GM23338 (cell line): ENCODE data around the gene FKBP1A. TPM values are rescaled to one million over a fixed set of nuclear protein-coding genes. Genes with fewer than 3 reads are reported as not detected.

Experiments used
- ATAC-seq: fragments of 200-7000 bp; cut with Tn5 transposase; 3 replicates; pipeline ENCODE4 v1.9.1; 2020
- DNase-seq: peaks from one replicate; pipeline ENCODE4 v3.0.0-alpha.2; 2015; ENCODE audit warnings: low spot score
- H2AFZ ChIP-seq: fragments of 200-600 bp; sonication (generic); 2 replicates; pipeline ENCODE4 v1.8.0; 2016; ENCODE audit warnings: antibody characterized with exemption, mild to moderate bottlenecking, moderate library complexity
- H3F3A ChIP-seq: fragments of 200-600 bp; sonication (generic); replicated peaks from 2 replicates; pipeline ENCODE4 v1.8.0; 2017; ENCODE audit warnings: antibody characterized with exemption, mixed run types, low read depth
- H3K27ac ChIP-seq: fragments of 200-600 bp; sonication (generic); 2 replicates; pipeline ENCODE4 v1.6.1; 2016; ENCODE audit warnings: low read depth
- H3K27me3 ChIP-seq: fragments of 200-600 bp; sonication (generic); 2 replicates; pipeline ENCODE4 v1.8.0; 2016; ENCODE audit warnings: mild to moderate bottlenecking, mixed run types, moderate library complexity; ENCODE audit not compliant: insufficient read depth
- H3K36me3 ChIP-seq: fragments of 200-600 bp; sonication (generic); 2 replicates; pipeline ENCODE4 v1.8.0; 2016; ENCODE audit warnings: mild to moderate bottlenecking; ENCODE audit not compliant: insufficient read depth
- H3K4me1 ChIP-seq: fragments of 200-600 bp; sonication (generic); 2 replicates; pipeline ENCODE4 v1.8.0; 2016; ENCODE audit warnings: mild to moderate bottlenecking, moderate library complexity; ENCODE audit not compliant: insufficient read depth
- H3K4me2 ChIP-seq: fragments of 200-600 bp; sonication (generic); 2 replicates; pipeline ENCODE4 v1.7.1; 2017; ENCODE audit warnings: mixed run types
- H3K4me3 ChIP-seq: fragments of 200-600 bp; sonication (generic); 2 replicates; pipeline ENCODE4 v1.6.1; 2016; ENCODE audit warnings: mixed run types
- H3K79me2 ChIP-seq: fragments of 200-600 bp; sonication (generic); replicated peaks from 2 replicates; pipeline ENCODE4 v1.8.0; 2017; ENCODE audit warnings: mild to moderate bottlenecking; ENCODE audit not compliant: insufficient read depth
- H3K9me2 ChIP-seq: fragments of 200-600 bp; sonication (generic); 2 replicates; pipeline ENCODE4 v1.8.0; 2017; ENCODE audit not compliant: insufficient read depth
- H4K20me1 ChIP-seq: fragments of 200-600 bp; sonication (generic); replicated peaks from 2 replicates; pipeline ENCODE4 v1.8.0; 2017; ENCODE audit warnings: mild to moderate bottlenecking; ENCODE audit not compliant: insufficient read depth
- H3K27ac Mint-ChIP-seq: 2 replicates; pipeline ENCODE4 v1.8.0; 2020; ENCODE audit warnings: inconsistent platforms, mild to moderate bottlenecking, moderate library complexity, mixed read lengths
- H3K27me3 Mint-ChIP-seq: 3 replicates; pipeline ENCODE4 v1.8.0; 2022; ENCODE audit warnings: low read depth, mild to moderate bottlenecking, moderate library complexity, mixed read lengths, inconsistent platforms; ENCODE audit not compliant: insufficient read depth, poor library complexity
- H3K36me3 Mint-ChIP-seq: 3 replicates; pipeline ENCODE4 v1.8.0; 2021; ENCODE audit warnings: low read depth, mild to moderate bottlenecking, inconsistent platforms, moderate library complexity, mixed read lengths
- H3K4me1 Mint-ChIP-seq: 3 replicates; pipeline ENCODE4 v1.8.0; 2020; ENCODE audit warnings: mild to moderate bottlenecking, inconsistent platforms, mixed read lengths
- H3K4me3 Mint-ChIP-seq: 3 replicates; pipeline ENCODE4 v1.8.0; 2021; ENCODE audit warnings: moderate library complexity, mild to moderate bottlenecking, inconsistent platforms, mixed read lengths
- H3K9me3 Mint-ChIP-seq: 3 replicates; pipeline ENCODE4 v1.8.0; 2020; ENCODE audit warnings: moderate library complexity, mild to moderate bottlenecking, inconsistent platforms, mixed read lengths
- CREB1 ChIP-seq: fragments of 250-450 bp; sonication (Bioruptor Pico); IDR thresholded peaks from 2 replicates; pipeline ENCODE4 v1.5.0; 2020; ENCODE audit warnings: low read depth, mild to moderate bottlenecking, moderate library complexity
- EZH2 ChIP-seq: fragments of 200-600 bp; sonication (generic); IDR thresholded peaks from one replicate; pipeline ENCODE4 v1.8.0; 2017; ENCODE audit warnings: antibody characterized with exemption, mild to moderate bottlenecking, low read depth; ENCODE audit not compliant: unreplicated experiment
- JUNB ChIP-seq: IDR thresholded peaks from one replicate; pipeline ENCODE4 v1.6.1; 2016; ENCODE audit warnings: antibody characterized with exemption; ENCODE audit not compliant: unreplicated experiment
- NANOG ChIP-seq: IDR thresholded peaks from 2 replicates; pipeline ENCODE4 v1.6.1; 2016; ENCODE audit warnings: antibody characterized with exemption, borderline replicate concordance
- POLR2AphosphoS5 ChIP-seq: IDR thresholded peaks from 2 replicates; pipeline ENCODE4 v1.6.1; 2016; ENCODE audit warnings: antibody characterized with exemption, low read depth
- STAT1 ChIP-seq: IDR thresholded peaks from one replicate; pipeline ENCODE4 v1.6.1; 2016; ENCODE audit warnings: antibody characterized with exemption; ENCODE audit not compliant: unreplicated experiment
- ZNF114 ChIP-seq: fragments of 250-450 bp; sonication (Bioruptor Pico); IDR thresholded peaks from 2 replicates; pipeline ENCODE4 v1.5.0; 2020; ENCODE audit warnings: mild to moderate bottlenecking, moderate library complexity
- polyA plus RNA-seq: library from polyadenylated mRNA; unstranded; fragments of >200 nt; fragmentation: Nextera tagmentation; extraction: Ambion mirVana; gene quantifications from 2 replicates; pipeline ENCODE4 v1.2.1, GENCODE V29; 2016
- total RNA-seq: library from RNA; depleted of rRNA; stranded (reverse); fragments of >200 nt; shearing (Covaris generic); gene quantifications from 2 replicates; pipeline ENCODE4 v1.2.3, GENCODE V29; 2014
- TF ChIP-seq, protein P1 (sequence below): fragments of 250-450 bp; sonication (Bioruptor Pico); IDR thresholded peaks from 2 replicates; pipeline ENCODE4 v1.5.0; 2020; ENCODE audit warnings: mild to moderate bottlenecking, moderate library complexity
- TF ChIP-seq, protein P2 (sequence below): IDR thresholded peaks from one replicate; pipeline ENCODE4 v1.6.1; 2018; ENCODE audit warnings: antibody characterized with exemption; ENCODE audit not compliant: unreplicated experiment
- TF ChIP-seq, protein P3 (sequence below): IDR thresholded peaks from 2 replicates; pipeline ENCODE4 v1.6.1; 2016; ENCODE audit warnings: antibody characterized with exemption

Gene FKBP1A
- total and polyA plus RNA-seq, 2 experiments from 2014 or later: 171 to 350 TPM

DNA sequence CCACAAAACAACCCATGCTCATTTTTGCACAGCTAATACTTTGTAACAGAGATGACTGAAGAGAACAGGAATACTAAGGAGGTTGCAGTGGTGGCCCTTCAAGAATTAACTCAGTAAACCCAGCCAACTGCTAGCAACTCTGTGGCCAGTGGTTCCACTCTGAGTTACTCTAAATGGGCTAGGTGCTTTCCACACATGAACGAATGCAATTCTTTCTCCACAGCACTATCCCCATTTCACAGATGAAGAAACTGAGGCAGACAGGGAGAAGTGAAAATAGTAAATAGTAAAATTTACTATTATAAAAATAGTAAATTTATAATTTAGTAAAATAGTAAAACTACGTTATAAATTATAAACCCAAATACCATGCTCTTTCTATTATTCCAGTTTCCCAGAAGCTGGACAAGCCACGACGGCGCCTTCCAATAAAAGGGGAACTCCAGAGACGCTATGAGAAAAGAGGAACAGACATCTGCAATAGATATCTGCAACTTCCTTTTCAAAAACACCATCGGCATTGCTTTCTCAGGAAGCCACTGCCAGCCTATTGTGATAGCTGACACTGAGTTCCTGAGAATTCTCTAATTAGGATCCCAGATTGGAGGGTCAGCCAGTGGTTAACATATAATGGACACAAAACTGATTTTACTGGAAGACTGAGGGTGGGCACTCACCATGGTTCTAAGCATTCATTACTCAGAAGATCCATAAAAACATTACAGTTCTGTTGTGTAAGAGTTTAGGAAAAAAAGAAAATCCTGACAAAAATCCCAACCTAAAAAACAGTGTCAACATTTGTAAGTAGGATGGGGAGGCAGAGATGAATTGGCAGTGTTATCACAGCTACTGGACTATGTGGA is 16.2 kb downstream of the FKBP1A start:
- peaks cover 88% of the 10 kb centered on the region for H3K79me2 ChIP-seq
- H2AFZ ChIP-seq: no peak overlapping the region
- ATAC-seq (no peak), DNase-seq (no peak)
- Mint-ChIP-seq H3K27ac (no peak overlapping the region), H3K36me3 (peaks cover 19% of the 10 kb centered on the region; the same call in 2 of the 3 replicates), H3K9me3 (no peaks in the 10 kb centered on the region), H3K27me3 (no peaks in the 10 kb centered on the region), H3K4me3 (no peak overlapping the region), H3K4me1 (peaks cover 45% of the 10 kb centered on the region)
- H3K27me3 ChIP-seq: no peaks in the 10 kb centered on the region
- H3K4me1 ChIP-seq: peaks cover 14% of the 10 kb centered on the region; the same call in 1 of the 2 replicates
- H3K4me2 ChIP-seq: no peak overlapping the region
- H3K27ac ChIP-seq: no peak overlapping the region
- H3K36me3 ChIP-seq: peaks cover 10% of the 10 kb centered on the region
- TF ChIP-seq, protein P1, sequence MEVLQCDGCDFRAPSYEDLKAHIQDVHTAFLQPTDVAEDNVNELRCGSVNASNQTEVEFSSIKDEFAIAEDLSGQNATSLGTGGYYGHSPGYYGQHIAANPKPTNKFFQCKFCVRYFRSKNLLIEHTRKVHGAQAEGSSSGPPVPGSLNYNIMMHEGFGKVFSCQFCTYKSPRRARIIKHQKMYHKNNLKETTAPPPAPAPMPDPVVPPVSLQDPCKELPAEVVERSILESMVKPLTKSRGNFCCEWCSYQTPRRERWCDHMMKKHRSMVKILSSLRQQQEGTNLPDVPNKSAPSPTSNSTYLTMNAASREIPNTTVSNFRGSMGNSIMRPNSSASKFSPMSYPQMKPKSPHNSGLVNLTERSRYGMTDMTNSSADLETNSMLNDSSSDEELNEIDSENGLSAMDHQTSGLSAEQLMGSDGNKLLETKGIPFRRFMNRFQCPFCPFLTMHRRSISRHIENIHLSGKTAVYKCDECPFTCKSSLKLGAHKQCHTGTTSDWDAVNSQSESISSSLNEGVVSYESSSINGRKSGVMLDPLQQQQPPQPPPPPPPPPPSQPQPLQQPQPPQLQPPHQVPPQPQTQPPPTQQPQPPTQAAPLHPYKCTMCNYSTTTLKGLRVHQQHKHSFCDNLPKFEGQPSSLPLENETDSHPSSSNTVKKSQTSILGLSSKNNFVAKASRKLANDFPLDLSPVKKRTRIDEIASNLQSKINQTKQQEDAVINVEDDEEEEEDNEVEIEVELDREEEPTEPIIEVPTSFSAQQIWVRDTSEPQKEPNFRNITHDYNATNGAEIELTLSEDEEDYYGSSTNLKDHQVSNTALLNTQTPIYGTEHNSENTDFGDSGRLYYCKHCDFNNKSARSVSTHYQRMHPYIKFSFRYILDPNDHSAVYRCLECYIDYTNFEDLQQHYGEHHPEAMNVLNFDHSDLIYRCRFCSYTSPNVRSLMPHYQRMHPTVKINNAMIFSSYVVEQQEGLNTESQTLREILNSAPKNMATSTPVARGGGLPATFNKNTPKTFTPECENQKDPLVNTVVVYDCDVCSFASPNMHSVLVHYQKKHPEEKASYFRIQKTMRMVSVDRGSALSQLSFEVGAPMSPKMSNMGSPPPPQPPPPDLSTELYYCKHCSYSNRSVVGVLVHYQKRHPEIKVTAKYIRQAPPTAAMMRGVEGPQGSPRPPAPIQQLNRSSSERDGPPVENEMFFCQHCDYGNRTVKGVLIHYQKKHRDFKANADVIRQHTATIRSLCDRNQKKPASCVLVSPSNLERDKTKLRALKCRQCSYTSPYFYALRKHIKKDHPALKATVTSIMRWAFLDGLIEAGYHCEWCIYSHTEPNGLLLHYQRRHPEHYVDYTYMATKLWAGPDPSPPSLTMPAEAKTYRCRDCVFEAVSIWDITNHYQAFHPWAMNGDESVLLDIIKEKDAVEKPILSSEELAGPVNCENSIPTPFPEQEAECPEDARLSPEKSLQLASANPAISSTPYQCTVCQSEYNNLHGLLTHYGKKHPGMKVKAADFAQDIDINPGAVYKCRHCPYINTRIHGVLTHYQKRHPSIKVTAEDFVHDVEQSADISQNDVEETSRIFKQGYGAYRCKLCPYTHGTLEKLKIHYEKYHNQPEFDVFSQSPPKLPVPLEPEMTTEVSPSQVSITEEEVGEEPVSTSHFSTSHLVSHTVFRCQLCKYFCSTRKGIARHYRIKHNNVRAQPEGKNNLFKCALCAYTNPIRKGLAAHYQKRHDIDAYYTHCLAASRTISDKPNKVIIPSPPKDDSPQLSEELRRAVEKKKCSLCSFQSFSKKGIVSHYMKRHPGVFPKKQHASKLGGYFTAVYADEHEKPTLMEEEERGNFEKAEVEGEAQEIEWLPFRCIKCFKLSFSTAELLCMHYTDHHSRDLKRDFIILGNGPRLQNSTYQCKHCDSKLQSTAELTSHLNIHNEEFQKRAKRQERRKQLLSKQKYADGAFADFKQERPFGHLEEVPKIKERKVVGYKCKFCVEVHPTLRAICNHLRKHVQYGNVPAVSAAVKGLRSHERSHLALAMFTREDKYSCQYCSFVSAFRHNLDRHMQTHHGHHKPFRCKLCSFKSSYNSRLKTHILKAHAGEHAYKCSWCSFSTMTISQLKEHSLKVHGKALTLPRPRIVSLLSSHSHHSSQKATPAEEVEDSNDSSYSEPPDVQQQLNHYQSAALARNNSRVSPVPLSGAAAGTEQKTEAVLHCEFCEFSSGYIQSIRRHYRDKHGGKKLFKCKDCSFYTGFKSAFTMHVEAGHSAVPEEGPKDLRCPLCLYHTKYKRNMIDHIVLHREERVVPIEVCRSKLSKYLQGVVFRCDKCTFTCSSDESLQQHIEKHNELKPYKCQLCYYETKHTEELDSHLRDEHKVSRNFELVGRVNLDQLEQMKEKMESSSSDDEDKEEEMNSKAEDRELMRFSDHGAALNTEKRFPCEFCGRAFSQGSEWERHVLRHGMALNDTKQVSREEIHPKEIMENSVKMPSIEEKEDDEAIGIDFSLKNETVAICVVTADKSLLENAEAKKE (CRISPR knock-in tag): no peak
- TF ChIP-seq POLR2AphosphoS5 (no peak), NANOG (no peak), CREB1 (no peak), STAT1 (no peak), ZNF114 (CRISPR knock-in tag) (no peak), JUNB (no peak), EZH2 (no peak)
- TF ChIP-seq, protein P2, sequence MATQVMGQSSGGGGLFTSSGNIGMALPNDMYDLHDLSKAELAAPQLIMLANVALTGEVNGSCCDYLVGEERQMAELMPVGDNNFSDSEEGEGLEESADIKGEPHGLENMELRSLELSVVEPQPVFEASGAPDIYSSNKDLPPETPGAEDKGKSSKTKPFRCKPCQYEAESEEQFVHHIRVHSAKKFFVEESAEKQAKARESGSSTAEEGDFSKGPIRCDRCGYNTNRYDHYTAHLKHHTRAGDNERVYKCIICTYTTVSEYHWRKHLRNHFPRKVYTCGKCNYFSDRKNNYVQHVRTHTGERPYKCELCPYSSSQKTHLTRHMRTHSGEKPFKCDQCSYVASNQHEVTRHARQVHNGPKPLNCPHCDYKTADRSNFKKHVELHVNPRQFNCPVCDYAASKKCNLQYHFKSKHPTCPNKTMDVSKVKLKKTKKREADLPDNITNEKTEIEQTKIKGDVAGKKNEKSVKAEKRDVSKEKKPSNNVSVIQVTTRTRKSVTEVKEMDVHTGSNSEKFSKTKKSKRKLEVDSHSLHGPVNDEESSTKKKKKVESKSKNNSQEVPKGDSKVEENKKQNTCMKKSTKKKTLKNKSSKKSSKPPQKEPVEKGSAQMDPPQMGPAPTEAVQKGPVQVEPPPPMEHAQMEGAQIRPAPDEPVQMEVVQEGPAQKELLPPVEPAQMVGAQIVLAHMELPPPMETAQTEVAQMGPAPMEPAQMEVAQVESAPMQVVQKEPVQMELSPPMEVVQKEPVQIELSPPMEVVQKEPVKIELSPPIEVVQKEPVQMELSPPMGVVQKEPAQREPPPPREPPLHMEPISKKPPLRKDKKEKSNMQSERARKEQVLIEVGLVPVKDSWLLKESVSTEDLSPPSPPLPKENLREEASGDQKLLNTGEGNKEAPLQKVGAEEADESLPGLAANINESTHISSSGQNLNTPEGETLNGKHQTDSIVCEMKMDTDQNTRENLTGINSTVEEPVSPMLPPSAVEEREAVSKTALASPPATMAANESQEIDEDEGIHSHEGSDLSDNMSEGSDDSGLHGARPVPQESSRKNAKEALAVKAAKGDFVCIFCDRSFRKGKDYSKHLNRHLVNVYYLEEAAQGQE: no peak
- TF ChIP-seq, protein P3, sequence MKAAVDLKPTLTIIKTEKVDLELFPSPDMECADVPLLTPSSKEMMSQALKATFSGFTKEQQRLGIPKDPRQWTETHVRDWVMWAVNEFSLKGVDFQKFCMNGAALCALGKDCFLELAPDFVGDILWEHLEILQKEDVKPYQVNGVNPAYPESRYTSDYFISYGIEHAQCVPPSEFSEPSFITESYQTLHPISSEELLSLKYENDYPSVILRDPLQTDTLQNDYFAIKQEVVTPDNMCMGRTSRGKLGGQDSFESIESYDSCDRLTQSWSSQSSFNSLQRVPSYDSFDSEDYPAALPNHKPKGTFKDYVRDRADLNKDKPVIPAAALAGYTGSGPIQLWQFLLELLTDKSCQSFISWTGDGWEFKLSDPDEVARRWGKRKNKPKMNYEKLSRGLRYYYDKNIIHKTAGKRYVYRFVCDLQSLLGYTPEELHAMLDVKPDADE: no peak
- no peak overlapping the region for H3K4me3 ChIP-seq
- no peaks in the 10 kb centered on the region for H3K9me2 ChIP-seq
- H3F3A ChIP-seq: no peaks in the 10 kb centered on the region
- peaks cover 78% of the 10 kb centered on the region for H4K20me1 ChIP-seq
